ENCODE measurements around the gene ASB16. TPM values are rescaled to one million over a fixed set of nuclear protein-coding genes. Genes with fewer than 3 reads are reported as not detected.
A peak's percentile ranks its signal among the peaks of the same experiment; 100 is the strongest.

ASB16 gene
- total RNA-seq, 1 experiment from 2014 or later: not detected

DNA sequence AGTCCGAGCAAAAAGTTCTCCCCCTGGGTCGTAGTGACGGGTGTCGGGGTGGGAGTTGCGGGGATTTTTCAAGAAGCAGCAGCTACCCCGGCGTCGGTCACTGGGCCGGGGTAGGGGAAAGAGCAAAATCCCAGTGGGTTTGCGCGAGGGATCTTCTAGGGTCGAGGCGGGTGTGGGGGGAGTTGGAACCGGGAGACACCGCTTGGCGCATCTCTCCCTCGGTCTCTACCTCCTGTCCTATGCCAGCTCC lies 51.3 kb downstream of the ASB16 start:
- intact Hi-C loops (cut with micrococcal nuclease): loop anchor here (2.0 kb wide), 1 partner anchor 103 kb away; the partner anchor contains the start of gene SLC25A39
- POLR2A ChIA-PET: interaction anchor here (0.7 to 7.4 kb wide), 21 partner anchors 9 to 281 kb away, joined by 3 to 65 read pairs (median 9); partner anchors contain the start of genes ATXN7L3, GPATCH8, GRN and RUNDC3A

DNA sequence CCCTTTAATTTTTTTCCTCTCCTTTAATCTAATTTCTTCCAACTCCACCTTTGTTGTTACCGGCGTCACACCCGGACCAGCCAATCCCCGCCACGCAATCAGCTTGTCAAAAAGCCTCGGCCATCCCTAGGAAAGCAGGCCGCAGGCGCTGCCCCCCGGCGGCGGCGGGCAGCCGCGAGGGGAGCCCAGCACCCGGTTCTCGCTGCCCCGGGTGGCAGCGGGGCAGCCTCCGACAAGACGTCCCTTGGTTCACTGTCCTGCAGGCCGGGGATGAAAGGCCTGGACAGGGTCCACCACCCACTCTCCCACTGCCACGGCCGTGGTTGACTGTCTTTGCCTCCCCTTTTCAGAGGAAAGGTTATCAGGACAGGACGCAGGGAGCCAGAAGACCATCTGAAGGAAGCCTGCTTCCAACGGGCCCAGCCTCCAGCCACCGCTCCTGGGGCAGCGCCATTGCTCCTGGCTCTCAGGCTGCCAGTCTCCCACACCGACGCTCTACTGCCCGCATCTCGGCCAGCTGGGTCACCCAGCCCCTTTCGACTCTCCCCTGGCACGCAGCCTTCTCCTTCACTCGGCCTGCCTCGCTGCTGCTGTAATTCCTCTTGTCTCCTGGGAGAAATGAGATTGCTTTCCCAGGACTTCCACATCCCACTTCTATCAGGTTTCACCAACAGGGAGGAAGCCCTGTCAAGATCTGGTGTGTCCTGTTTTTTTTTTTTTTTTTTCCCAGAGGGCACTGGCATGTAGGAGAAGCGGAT lies 51.8 kb downstream of the ASB16 start:
- Mint-ChIP-seq H3K36me3 (ENCODE audit: insufficient read depth, unreplicated experiment) (peaks cover 12% of the 10 kb centered on the region), H3K27ac (ENCODE audit: low read depth, unreplicated experiment) (peak overlapping the region; percentile 76), H3K9me3 (ENCODE audit: unreplicated experiment) (no peaks in the 10 kb centered on the region), H3K4me1 (ENCODE audit: insufficient read depth, unreplicated experiment) (peaks cover 22% of the 10 kb centered on the region), H3K4me3 (ENCODE audit: unreplicated experiment) (peak overlapping the region; percentile 98), H3K27me3 (ENCODE audit: insufficient read depth, unreplicated experiment) (no peaks in the 10 kb centered on the region)
- ChIA-PET CTCF (interaction anchor here (0.6 to 1.6 kb wide), 12 partner anchors 30 to 927 kb away, joined by 3 to 6 read pairs (median 3); no protein-coding TSS in a partner anchor), POLR2A (interaction anchor here (0.8 to 7.4 kb wide), 18 partner anchors 9 to 280 kb away, joined by 3 to 65 read pairs (median 10); partner anchors contain the start of genes ATXN7L3, GPATCH8, GRN and RUNDC3A)
- intact Hi-C loops (cut with micrococcal nuclease): no loop called here
- BruUV-seq (replicated peaks): no TSS peak
- peak; percentile 72 for DNase-seq (ENCODE audit: unreplicated experiment)
- TF ChIP-seq, protein P1, sequence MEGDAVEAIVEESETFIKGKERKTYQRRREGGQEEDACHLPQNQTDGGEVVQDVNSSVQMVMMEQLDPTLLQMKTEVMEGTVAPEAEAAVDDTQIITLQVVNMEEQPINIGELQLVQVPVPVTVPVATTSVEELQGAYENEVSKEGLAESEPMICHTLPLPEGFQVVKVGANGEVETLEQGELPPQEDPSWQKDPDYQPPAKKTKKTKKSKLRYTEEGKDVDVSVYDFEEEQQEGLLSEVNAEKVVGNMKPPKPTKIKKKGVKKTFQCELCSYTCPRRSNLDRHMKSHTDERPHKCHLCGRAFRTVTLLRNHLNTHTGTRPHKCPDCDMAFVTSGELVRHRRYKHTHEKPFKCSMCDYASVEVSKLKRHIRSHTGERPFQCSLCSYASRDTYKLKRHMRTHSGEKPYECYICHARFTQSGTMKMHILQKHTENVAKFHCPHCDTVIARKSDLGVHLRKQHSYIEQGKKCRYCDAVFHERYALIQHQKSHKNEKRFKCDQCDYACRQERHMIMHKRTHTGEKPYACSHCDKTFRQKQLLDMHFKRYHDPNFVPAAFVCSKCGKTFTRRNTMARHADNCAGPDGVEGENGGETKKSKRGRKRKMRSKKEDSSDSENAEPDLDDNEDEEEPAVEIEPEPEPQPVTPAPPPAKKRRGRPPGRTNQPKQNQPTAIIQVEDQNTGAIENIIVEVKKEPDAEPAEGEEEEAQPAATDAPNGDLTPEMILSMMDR (IDR thresholded peaks at IDR 0.05; ENCODE audit: unreplicated experiment): no peak

More for the DNA sequence above, 51.3 kb downstream of the ASB16 start:
- DNase-seq (ENCODE audit: unreplicated experiment): no peak
- Mint-ChIP-seq H3K4me1 (ENCODE audit: insufficient read depth, unreplicated experiment) (peaks cover 27% of the 10 kb centered on the region), H3K36me3 (ENCODE audit: insufficient read depth, unreplicated experiment) (peaks cover 17% of the 10 kb centered on the region), H3K4me3 (ENCODE audit: unreplicated experiment) (peak overlapping the region; percentile 98), H3K9me3 (ENCODE audit: unreplicated experiment) (no peaks in the 10 kb centered on the region), H3K27ac (ENCODE audit: low read depth, unreplicated experiment) (peak overlapping the region; percentile 76), H3K27me3 (ENCODE audit: insufficient read depth, unreplicated experiment) (no peaks in the 10 kb centered on the region)
- CTCF ChIA-PET: interaction anchor here (0.6 to 1.6 kb wide), 10 partner anchors 29 to 623 kb away, joined by 3 to 6 read pairs (median 3); no protein-coding TSS in a partner anchor
- BruUV-seq (replicated peaks): no TSS peak
- TF ChIP-seq, protein P1 (IDR thresholded peaks at IDR 0.05; ENCODE audit: unreplicated experiment): no peak

DNA sequence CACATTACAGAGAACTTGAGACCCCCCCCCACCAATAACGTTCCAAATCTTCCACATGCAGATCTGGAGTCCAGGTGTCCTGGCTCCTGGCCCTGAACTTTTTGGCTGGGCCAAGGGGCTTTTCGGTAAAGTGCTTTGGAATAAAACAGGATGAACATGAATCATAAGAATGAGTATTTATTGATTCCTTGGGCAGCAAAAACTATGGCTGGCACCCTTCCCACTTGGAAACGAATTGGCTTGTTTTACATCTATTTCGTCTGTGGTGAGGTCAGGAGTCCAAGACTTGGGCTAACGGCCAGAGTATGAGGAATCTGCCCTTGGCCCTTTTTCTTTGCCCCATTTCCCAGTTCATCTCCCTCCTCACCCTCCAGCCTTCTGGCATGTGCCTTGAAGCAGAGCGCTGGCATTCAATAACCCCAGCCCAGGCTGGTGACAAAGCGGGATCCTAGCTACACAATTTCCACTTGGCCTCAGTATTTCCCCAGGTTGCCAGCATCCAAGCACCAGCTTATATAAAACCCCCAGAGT lies 53.1 kb downstream of the ASB16 start:
- Mint-ChIP-seq H3K27ac (ENCODE audit: low read depth, unreplicated experiment) (peak overlapping the region; percentile 47), H3K9me3 (ENCODE audit: unreplicated experiment) (no peaks in the 10 kb centered on the region), H3K27me3 (ENCODE audit: insufficient read depth, unreplicated experiment) (no peaks in the 10 kb centered on the region), H3K36me3 (ENCODE audit: insufficient read depth, unreplicated experiment) (peaks cover 7% of the 10 kb centered on the region), H3K4me1 (ENCODE audit: insufficient read depth, unreplicated experiment) (peaks cover 15% of the 10 kb centered on the region), H3K4me3 (ENCODE audit: unreplicated experiment) (peak overlapping the region; percentile 35)
- ChIA-PET CTCF (interaction anchor here (0.5 kb wide), 1 partner anchor 661 kb away, joined by 4 read pairs; no protein-coding TSS in a partner anchor), POLR2A (interaction anchor here (0.6 to 1.2 kb wide), 3 partner anchors 17 to 112 kb away, joined by 3 to 4 read pairs (median 3); no protein-coding TSS in a partner anchor)
- no TSS peak for BruUV-seq (replicated peaks)
- TF ChIP-seq, protein P1 (IDR thresholded peaks at IDR 0.05; ENCODE audit: unreplicated experiment): no peak
- intact Hi-C loops (cut with micrococcal nuclease): no loop called here
- peak; percentile 96 for DNase-seq (ENCODE audit: unreplicated experiment)

Small RNA genes lying within 50 kb of the gene (microRNA-seq; reads per million reads assigned to microRNA genes)
- gene MIR6782: not detected

Other genes starting within 250 kb of the ASB16 start
- not detected in 2 replicates for gene PPY, start 228.2 kb upstream of the ASB16 start, total RNA-seq (2022)
- not detected in 2 replicates for gene PYY, start 216.8 kb upstream of the ASB16 start, total RNA-seq (2022)
- gene NAGS, start 166.1 kb upstream of the ASB16 start, total RNA-seq (2022): 0.88 and 1.6 TPM in 2 replicates
- 25.6 and 26.1 TPM in 2 replicates for gene TMEM101, start 155.7 kb upstream of the ASB16 start, total RNA-seq (2022)
- 87.9 and 101 TPM in 2 replicates for gene LSM12, start 104.0 kb upstream of the ASB16 start, total RNA-seq (2022)
- 70.6 and 89.4 TPM in 2 replicates for gene G6PC3, start 100.0 kb upstream of the ASB16 start, total RNA-seq (2022)
- gene HDAC5, start 47.1 kb upstream of the ASB16 start, total RNA-seq (2022): 12.1 TPM in 2 replicates
- 5.4 and 6.7 TPM in 2 replicates for gene HROB, start 28.8 kb upstream of the ASB16 start, total RNA-seq (2022)
- 26.5 and 37.7 TPM in 2 replicates for gene TMUB2, start 16.3 kb downstream of the ASB16 start, total RNA-seq (2022)
- 65.7 and 74.8 TPM in 2 replicates for gene ATXN7L3, start 29.2 kb downstream of the ASB16 start, total RNA-seq (2022)
- 71.4 and 79.7 TPM in 2 replicates for gene UBTF, start 49.0 kb downstream of the ASB16 start, total RNA-seq (2022)
- not detected in 2 replicates for gene SLC4A1, start 97.4 kb downstream of the ASB16 start, total RNA-seq (2022)
- 0.28 and 1.0 TPM in 2 replicates for gene RUNDC3A, start 137.9 kb downstream of the ASB16 start, total RNA-seq (2022)
- gene SLC25A39, start 154.1 kb downstream of the ASB16 start, total RNA-seq (2022): 157 and 169 TPM in 2 replicates
- 143 and 144 TPM in 2 replicates for gene GRN, start 174.6 kb downstream of the ASB16 start, total RNA-seq (2022)
- 0.30 TPM in 1 of 2 replicates, not detected in the other for gene FAM171A2, start 193.1 kb downstream of the ASB16 start, total RNA-seq (2022)
- 0.12 and 0.52 TPM in 2 replicates for gene ITGA2B, start 218.9 kb downstream of the ASB16 start, total RNA-seq (2022)

Measured in MCF 10A (cell line).